ENCODE results near the gene KEL.

- TF ChIP-seq CTCF (IDR thresholded peaks at IDR 0.05; ENCODE audit: poor library complexity) (no peak), EZH2phosphoT487 (IDR thresholded peaks at IDR 0.05; ENCODE audit: low read depth, severe bottlenecking, unreplicated experiment) (no peak), EZH2 (IDR thresholded peaks at IDR 0.05; ENCODE audit: borderline replicate concordance) (no peak)
These were observed 28.1 kb downstream of the KEL start for GRCh38 chr7:142934056-142934455.
